GM12872 (cell line): ENCODE measurements around the gene CATSPERE.

ENCODE experiments used
- CTCF ChIP-seq: IDR thresholded peaks from 3 replicates; pipeline ENCODE4 v1.5.1; 2011; ENCODE audit warnings: low read depth, mild to moderate bottlenecking, low read length, moderate library complexity; ENCODE audit not compliant: insufficient read depth

CATSPERE gene

GRCh38 chr1:244598611-244599010 lies 137.5 kb downstream of the CATSPERE start:
- no peak for TF ChIP-seq CTCF

GRCh38 chr1:244599937-244600350 lies 138.9 kb downstream of the CATSPERE start:
- no peak for TF ChIP-seq CTCF

GRCh38 chr1:244601336-244601735 lies 140.3 kb downstream of the CATSPERE start:
- TF ChIP-seq CTCF: no peak

- TF ChIP-seq CTCF: peak; percentile 41; the same call in 1 of the 3 replicates
Observed at GRCh38 chr1:244603498-244603897, 142.4 kb downstream of the CATSPERE start.

- TF ChIP-seq CTCF: no peak
Observed at GRCh38 chr1:244605835-244606370, 144.8 kb downstream of the CATSPERE start.

GRCh38 chr1:244614113-244614836 lies 153.2 kb downstream of the CATSPERE start:
- TF ChIP-seq CTCF: no peak

- no peak for TF ChIP-seq CTCF
Observed at GRCh38 chr1:244614879-244615278, 153.8 kb downstream of the CATSPERE start.
